ENCODE data around the gene ST6GALNAC3.

ST6GALNAC3 gene

DNA sequence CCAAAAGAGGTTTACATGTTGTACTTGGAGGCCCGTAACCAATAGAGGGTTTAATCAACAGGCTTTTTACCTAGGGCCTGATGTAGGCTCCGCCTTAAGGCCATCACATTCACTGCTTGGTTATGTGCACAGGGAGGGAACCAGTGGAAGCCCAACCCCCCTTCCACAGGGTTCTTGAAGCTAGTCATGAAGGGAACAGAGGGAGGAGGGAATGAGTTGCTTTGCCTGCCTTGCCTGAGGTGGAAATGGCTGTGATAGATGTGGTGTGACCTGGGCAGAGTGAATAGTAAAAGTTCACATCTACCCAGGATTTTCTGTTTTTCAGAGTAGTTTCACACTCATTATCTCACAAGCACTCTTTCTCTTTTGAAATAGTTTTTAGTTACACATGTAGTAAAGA is 215.1 kb downstream of the ST6GALNAC3 start:
- no peak overlapping the region for H3K4me3 ChIP-seq (ENCODE audit: low read length)
- H3K27me3 ChIP-seq (ENCODE audit: control insufficient read depth, insufficient read depth, low read length), result no peaks in the 10 kb centered on the region
- no peaks in the 10 kb centered on the region for H3K9me3 ChIP-seq (ENCODE audit: control insufficient read depth, insufficient read depth, low read length)
- H3K36me3 ChIP-seq (ENCODE audit: control insufficient read depth, insufficient read depth, low read length), result no peaks in the 10 kb centered on the region
- H3K27ac ChIP-seq (ENCODE audit: low read length), result no peak overlapping the region
- peaks cover 4% of the 10 kb centered on the region for H3K4me1 ChIP-seq (ENCODE audit: control insufficient read depth, insufficient read depth, low read length)
- no peak for DNase-seq (ENCODE audit: low read depth, low spot score)
- no CpG with 5 or more reads among the region's 2 CpGs for WGBS (ENCODE audit: insufficient coverage, insufficient read length)

DNA sequence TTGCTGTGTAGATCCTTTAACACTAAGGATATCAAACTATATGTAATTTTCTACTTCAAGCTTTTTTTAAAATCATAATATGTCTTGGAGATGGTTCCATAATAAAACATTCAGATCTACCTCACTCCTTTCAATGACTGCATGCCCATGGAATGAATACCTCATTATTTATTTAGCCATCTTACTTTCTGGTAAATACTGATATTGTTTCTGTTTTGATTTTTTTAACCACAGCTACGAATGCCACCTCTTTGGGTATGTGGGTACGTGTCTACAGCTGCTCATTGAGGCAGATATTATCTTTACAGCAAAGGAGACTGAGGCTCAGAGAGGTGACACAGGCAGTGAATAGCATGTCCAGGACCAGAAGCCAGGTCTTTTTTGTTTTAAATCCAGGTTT is 215.7 kb downstream of the ST6GALNAC3 start:
- WGBS (ENCODE audit: insufficient coverage, insufficient read length), result no CpG with 5 or more reads among the region's 2 CpGs
- Histone ChIP-seq H3K36me3 (ENCODE audit: control insufficient read depth, insufficient read depth, low read length) (no peaks in the 10 kb centered on the region), H3K4me1 (ENCODE audit: control insufficient read depth, insufficient read depth, low read length) (peaks cover 3% of the 10 kb centered on the region)

DNA sequence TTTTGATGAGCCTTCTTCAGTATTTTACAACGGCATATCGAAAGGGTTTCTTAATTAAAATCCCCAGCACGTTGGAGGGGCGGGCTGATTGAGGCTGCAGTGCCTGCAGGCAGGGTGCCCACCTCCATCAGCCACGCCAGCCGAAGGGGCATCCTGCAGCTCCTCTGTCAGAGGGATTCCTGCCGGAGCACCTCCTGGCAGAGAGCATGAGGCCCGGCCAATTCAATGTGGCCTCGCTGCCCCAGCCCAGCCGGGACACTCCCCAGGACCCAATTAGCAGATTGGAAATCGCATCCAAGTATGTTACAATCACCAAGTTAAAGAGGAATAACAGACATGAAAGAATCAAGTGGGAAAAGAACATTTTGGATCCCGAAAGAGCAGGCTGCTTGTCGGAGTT is 216.6 kb downstream of the ST6GALNAC3 start:
- Histone ChIP-seq H3K27ac (ENCODE audit: low read length) (no peak overlapping the region), H3K4me3 (ENCODE audit: low read length) (no peak overlapping the region), H3K27me3 (ENCODE audit: control insufficient read depth, insufficient read depth, low read length) (no peaks in the 10 kb centered on the region), H3K4me1 (ENCODE audit: control insufficient read depth, insufficient read depth, low read length) (peaks cover 3% of the 10 kb centered on the region), H3K9me3 (ENCODE audit: control insufficient read depth, insufficient read depth, low read length) (no peaks in the 10 kb centered on the region), H3K36me3 (ENCODE audit: control insufficient read depth, insufficient read depth, low read length) (no peaks in the 10 kb centered on the region)
- no peak for DNase-seq (ENCODE audit: low read depth, low spot score)
- WGBS (ENCODE audit: insufficient coverage, insufficient read length), result no CpG with 5 or more reads among the region's 13 CpGs

More for the DNA sequence above, 215.7 kb downstream of the ST6GALNAC3 start:
- Histone ChIP-seq H3K4me3 (ENCODE audit: low read length) (no peak overlapping the region), H3K9me3 (ENCODE audit: control insufficient read depth, insufficient read depth, low read length) (no peaks in the 10 kb centered on the region), H3K27me3 (ENCODE audit: control insufficient read depth, insufficient read depth, low read length) (no peaks in the 10 kb centered on the region), H3K27ac (ENCODE audit: low read length) (no peak overlapping the region)
- DNase-seq (ENCODE audit: low read depth, low spot score), result no peak

DNA sequence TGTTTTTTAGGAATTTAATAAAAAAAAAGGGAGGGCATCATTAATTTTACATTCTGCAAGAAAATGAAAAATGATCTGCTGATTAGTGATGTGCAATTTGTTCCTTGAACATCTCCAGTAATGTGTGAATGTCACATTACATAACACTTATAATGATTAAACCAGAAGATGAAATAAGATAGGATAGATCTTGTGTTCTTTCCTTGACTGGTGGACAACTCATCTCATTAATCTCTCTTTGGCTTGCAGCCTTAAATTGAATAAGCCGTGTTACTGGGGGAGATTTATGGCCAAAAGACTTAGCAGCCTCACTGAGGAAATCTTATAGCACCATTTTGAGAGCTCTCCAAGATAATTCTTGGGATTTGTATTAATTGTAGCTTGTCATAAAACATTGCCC is 217.2 kb downstream of the ST6GALNAC3 start:
- Histone ChIP-seq H3K27ac (ENCODE audit: low read length) (no peak overlapping the region), H3K36me3 (ENCODE audit: control insufficient read depth, insufficient read depth, low read length) (no peaks in the 10 kb centered on the region), H3K4me3 (ENCODE audit: low read length) (no peak overlapping the region), H3K27me3 (ENCODE audit: control insufficient read depth, insufficient read depth, low read length) (no peaks in the 10 kb centered on the region), H3K4me1 (ENCODE audit: control insufficient read depth, insufficient read depth, low read length) (peaks cover 3% of the 10 kb centered on the region), H3K9me3 (ENCODE audit: control insufficient read depth, insufficient read depth, low read length) (no peaks in the 10 kb centered on the region)
- WGBS (ENCODE audit: insufficient coverage, insufficient read length), result no CpG with 5 or more reads among the region's 1 CpG
- no peak for DNase-seq (ENCODE audit: low read depth, low spot score)

DNA sequence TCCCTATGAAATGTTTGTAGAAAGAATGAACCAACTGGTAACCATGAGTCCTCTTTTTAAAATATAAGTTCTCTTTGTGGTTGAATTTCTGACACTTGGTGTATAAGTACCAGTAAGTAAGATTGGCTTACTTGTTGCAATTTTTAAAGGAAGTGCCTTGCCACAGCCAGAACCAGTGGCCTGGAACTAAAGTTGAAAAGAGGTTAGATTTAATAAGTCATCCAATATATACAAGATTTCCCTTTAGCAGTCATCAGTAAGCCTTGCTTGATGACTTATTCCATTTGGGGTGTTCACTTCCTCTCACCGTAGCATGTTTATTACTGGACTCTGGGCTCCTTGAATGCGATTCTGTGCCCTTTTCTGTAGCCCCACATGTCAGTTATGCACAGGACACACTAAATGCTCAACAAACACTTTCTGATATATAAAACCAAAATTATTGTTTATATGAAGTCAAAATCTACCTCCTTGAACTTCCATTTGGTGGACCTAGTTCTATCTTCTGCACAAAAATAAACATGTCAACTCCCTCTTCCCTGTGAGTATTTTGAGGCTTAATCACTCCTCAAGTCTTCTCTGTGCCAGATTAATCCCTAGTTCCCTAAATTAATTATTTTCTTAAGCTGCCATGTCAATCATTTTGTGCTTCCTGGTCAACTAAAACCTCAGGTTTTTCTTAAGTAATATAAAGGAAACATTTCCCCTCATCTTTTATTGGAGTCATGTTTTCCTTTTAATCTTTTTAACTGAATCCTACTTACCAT is 218.1 kb downstream of the ST6GALNAC3 start:
- Histone ChIP-seq H3K4me3 (ENCODE audit: low read length) (no peak overlapping the region), H3K36me3 (ENCODE audit: control insufficient read depth, insufficient read depth, low read length) (no peaks in the 10 kb centered on the region), H3K27ac (ENCODE audit: low read length) (no peak overlapping the region), H3K9me3 (ENCODE audit: control insufficient read depth, insufficient read depth, low read length) (no peaks in the 10 kb centered on the region), H3K4me1 (ENCODE audit: control insufficient read depth, insufficient read depth, low read length) (peaks cover 3% of the 10 kb centered on the region), H3K27me3 (ENCODE audit: control insufficient read depth, insufficient read depth, low read length) (no peaks in the 10 kb centered on the region)
- WGBS (ENCODE audit: insufficient coverage, insufficient read length), result no CpG with 5 or more reads among the region's 2 CpGs
- DNase-seq (ENCODE audit: low read depth, low spot score), result no peak

DNA sequence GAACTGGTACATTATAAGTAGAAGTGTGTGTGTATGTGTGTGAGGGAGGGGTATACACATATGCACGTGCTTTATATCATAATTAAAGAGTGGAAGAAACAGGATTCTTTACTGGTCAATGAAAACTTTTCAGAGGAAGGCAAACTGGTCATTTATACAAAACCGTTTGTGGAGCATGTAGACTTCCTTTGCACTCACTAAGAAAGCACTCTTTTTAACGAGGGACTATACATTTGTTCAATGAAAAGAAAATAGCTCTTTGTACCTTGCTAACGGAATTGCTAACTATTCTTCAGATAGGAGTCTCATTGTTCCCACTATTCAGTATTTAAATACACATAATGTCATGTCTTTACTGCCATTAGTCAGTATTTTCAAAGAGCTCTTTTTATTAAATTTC is 219.3 kb downstream of the ST6GALNAC3 start:
- peaks cover 3% of the 10 kb centered on the region for H3K4me1 ChIP-seq (ENCODE audit: control insufficient read depth, insufficient read depth, low read length)
- DNase-seq (ENCODE audit: low read depth, low spot score), result no peak
- no peaks in the 10 kb centered on the region for H3K9me3 ChIP-seq (ENCODE audit: control insufficient read depth, insufficient read depth, low read length)
- H3K36me3 ChIP-seq (ENCODE audit: control insufficient read depth, insufficient read depth, low read length), result no peaks in the 10 kb centered on the region
- no peak overlapping the region for H3K4me3 ChIP-seq (ENCODE audit: low read length)
- H3K27me3 ChIP-seq (ENCODE audit: control insufficient read depth, insufficient read depth, low read length), result no peaks in the 10 kb centered on the region
- no peak overlapping the region for H3K27ac ChIP-seq (ENCODE audit: low read length)
- WGBS (ENCODE audit: insufficient coverage, insufficient read length), result no CpG with 5 or more reads among the region's 4 CpGs

DNA sequence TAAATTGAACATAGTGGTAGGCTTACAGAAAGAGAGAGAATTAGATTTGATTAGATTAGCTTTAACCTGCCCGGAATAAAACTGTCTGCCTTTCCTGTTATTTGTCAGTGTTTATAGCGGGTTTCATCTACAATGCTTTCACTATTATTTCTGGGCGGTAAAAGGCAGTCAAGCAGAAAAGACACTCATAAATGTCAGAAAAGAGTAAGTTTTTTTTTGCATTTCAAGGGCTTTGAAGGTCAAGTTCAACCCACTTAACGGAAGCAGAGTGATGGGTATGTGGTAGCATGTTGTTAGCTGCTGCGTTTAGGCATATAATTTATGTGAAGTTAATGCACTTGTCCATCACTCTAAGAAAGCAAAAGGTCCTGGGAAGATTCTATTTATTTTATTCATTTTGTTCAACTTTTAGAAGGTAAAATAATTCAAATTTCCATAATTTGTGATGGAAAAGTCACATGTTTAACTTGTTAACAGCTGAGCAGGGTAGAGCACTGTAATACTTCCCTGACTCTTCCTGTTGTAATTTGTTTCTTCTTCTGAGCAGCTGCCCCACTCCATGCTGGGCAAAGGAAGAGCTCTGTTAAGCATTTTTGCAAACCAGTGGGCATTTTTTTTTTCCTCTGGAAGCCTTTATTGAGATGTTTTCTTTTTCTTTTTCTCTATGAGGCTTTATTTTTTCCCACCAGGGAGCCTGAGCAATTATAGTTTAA is 220.1 kb downstream of the ST6GALNAC3 start:
- DNase-seq (ENCODE audit: low read depth, low spot score), result no peak
- peaks cover 3% of the 10 kb centered on the region for H3K4me1 ChIP-seq (ENCODE audit: control insufficient read depth, insufficient read depth, low read length)
- H3K4me3 ChIP-seq (ENCODE audit: low read length), result no peak overlapping the region
- no peaks in the 10 kb centered on the region for H3K36me3 ChIP-seq (ENCODE audit: control insufficient read depth, insufficient read depth, low read length)
- WGBS (ENCODE audit: insufficient coverage, insufficient read length), result no CpG with 5 or more reads among the region's 5 CpGs
- no peaks in the 10 kb centered on the region for H3K27me3 ChIP-seq (ENCODE audit: control insufficient read depth, insufficient read depth, low read length)
- H3K9me3 ChIP-seq (ENCODE audit: control insufficient read depth, insufficient read depth, low read length), result no peaks in the 10 kb centered on the region
- H3K27ac ChIP-seq (ENCODE audit: low read length), result no peak overlapping the region

DNA sequence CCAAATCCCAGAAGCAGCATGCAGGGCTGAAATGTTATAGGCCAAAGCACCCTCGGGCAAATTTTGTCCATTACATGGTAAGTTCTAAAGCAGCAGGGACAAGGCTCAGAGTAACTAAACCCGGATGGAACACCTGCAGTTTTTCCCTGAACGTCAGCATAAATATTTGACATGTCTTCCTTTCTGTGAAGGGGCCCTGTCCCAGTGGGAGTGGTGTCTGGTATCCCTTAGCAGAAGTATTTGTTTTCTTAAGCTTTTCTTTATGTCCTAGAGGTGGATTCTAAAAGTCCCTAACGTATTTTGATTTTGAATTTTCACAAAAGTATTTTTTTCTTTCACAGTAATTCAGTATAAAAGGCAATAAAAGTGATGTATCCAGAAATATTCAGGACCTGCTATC is 223.9 kb downstream of the ST6GALNAC3 start:
- H3K36me3 ChIP-seq (ENCODE audit: control insufficient read depth, insufficient read depth, low read length), result no peaks in the 10 kb centered on the region
- H3K27me3 ChIP-seq (ENCODE audit: control insufficient read depth, insufficient read depth, low read length), result no peaks in the 10 kb centered on the region
- H3K9me3 ChIP-seq (ENCODE audit: control insufficient read depth, insufficient read depth, low read length), result no peaks in the 10 kb centered on the region
- H3K27ac ChIP-seq (ENCODE audit: low read length), result no peak overlapping the region
- DNase-seq (ENCODE audit: low read depth, low spot score), result no peak
- WGBS (ENCODE audit: insufficient coverage, insufficient read length), result no CpG with 5 or more reads among the region's 4 CpGs
- no peak overlapping the region for H3K4me3 ChIP-seq (ENCODE audit: low read length)
- H3K4me1 ChIP-seq (ENCODE audit: control insufficient read depth, insufficient read depth, low read length), result no peaks in the 10 kb centered on the region; the same call in 1 of the 2 replicates

DNA sequence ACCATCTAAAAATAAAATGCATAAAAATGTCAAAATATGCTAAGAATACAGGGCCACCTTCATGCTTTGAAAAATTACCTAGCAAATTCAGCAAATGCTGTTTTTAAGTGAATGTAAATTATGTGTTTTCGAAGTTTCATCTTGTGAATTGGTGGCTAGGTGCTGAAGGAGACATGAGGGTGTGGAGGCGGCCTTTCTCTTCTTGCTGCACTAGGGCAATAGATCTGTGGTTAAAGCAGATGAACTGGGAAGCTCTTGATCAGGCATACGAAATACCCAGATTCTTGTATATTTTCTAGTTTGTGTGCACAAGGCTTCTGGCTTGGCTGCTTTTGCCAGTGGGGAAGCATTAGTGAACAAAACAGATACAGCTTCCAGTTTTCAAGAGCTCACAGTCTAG is 224.5 kb downstream of the ST6GALNAC3 start:
- no peaks in the 10 kb centered on the region for H3K27me3 ChIP-seq (ENCODE audit: control insufficient read depth, insufficient read depth, low read length)
- H3K4me3 ChIP-seq (ENCODE audit: low read length), result no peak overlapping the region
- H3K36me3 ChIP-seq (ENCODE audit: control insufficient read depth, insufficient read depth, low read length), result no peaks in the 10 kb centered on the region
- 100% methylated on average over 1 of the region's 3 CpGs for WGBS (ENCODE audit: insufficient coverage, insufficient read length)
- no peaks in the 10 kb centered on the region; the same call in 1 of the 2 replicates for H3K4me1 ChIP-seq (ENCODE audit: control insufficient read depth, insufficient read depth, low read length)
- no peaks in the 10 kb centered on the region for H3K9me3 ChIP-seq (ENCODE audit: control insufficient read depth, insufficient read depth, low read length)
- no peak for DNase-seq (ENCODE audit: low read depth, low spot score)
- no peak overlapping the region for H3K27ac ChIP-seq (ENCODE audit: low read length)

DNA sequence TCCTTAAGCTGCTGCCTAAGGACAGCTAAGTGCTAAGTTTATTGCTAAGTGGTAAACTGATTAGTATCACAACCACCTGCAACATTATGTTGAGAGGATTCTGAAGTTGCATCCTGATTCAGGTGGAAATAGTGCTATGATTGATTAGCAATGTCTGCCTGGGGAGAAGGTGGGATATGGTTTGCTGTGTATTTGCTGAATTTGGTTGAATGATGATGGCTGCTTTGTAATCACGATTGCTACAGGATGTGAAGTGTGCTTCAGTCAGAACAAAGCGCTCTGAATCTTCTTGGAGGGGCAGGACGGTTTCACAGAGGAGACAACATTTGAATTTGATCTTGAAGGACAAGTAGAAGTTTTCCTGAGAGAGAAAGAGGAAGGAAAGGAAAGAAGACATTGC is 226.0 kb downstream of the ST6GALNAC3 start:
- no peak for DNase-seq (ENCODE audit: low read depth, low spot score)
- H3K9me3 ChIP-seq (ENCODE audit: control insufficient read depth, insufficient read depth, low read length), result no peaks in the 10 kb centered on the region
- no CpG with 5 or more reads among the region's 3 CpGs for WGBS (ENCODE audit: insufficient coverage, insufficient read length)
- H3K27ac ChIP-seq (ENCODE audit: low read length), result no peak overlapping the region
- no peak overlapping the region for H3K4me3 ChIP-seq (ENCODE audit: low read length)
- H3K4me1 ChIP-seq (ENCODE audit: control insufficient read depth, insufficient read depth, low read length), result no peaks in the 10 kb centered on the region; the same call in 1 of the 2 replicates
- H3K36me3 ChIP-seq (ENCODE audit: control insufficient read depth, insufficient read depth, low read length), result no peaks in the 10 kb centered on the region
- no peaks in the 10 kb centered on the region for H3K27me3 ChIP-seq (ENCODE audit: control insufficient read depth, insufficient read depth, low read length)
